Left hindlimb (tissue), 1 donor: ENCODE measurements around the gene L1CAM.

Experiments
- DNase-seq: peaks from one replicate; pipeline ENCODE4 v3.0.0-alpha.2; 2018

Gene L1CAM

DNA sequence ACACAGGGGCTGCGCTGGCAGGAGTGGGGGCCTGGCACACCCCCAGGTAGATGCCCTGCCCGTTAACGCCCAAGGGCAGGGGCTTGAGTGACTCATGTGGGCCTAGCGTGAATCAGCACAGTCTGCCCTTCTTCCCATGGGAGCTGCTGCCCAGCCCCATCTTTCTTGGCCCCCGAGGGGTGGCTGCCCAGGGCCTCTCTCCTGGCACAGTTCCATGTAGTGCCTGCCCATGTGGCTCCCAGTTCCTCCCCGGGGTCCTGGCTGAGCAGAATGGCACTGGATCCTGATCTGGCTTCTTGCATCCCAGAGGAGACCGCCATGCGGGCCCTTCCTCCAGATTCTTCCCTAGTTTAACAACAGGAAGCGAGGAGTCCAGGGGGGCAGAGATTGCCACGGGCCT is 16.4 kb upstream of the L1CAM start:
- no peak for DNase-seq

DNA sequence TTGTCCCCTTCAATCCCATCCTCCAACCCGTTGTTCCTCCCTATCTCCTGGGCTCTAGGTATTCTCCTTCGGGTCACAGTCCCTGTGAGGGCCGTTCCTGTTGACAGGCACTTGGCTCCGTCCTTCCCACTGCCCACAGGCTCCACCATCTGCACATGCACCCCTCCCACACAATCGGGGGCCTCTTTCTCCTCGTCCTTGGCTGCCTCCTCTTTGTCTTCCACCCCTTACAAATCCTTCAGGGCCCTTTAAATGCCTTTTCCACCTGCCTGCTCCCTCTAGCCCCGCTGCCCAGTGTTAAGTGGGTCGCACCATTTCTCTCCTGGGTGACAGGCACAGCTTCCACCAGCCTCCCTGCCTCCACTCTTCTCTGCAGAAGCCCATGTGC is 15.8 kb upstream of the L1CAM start:
- no peak for DNase-seq

DNA sequence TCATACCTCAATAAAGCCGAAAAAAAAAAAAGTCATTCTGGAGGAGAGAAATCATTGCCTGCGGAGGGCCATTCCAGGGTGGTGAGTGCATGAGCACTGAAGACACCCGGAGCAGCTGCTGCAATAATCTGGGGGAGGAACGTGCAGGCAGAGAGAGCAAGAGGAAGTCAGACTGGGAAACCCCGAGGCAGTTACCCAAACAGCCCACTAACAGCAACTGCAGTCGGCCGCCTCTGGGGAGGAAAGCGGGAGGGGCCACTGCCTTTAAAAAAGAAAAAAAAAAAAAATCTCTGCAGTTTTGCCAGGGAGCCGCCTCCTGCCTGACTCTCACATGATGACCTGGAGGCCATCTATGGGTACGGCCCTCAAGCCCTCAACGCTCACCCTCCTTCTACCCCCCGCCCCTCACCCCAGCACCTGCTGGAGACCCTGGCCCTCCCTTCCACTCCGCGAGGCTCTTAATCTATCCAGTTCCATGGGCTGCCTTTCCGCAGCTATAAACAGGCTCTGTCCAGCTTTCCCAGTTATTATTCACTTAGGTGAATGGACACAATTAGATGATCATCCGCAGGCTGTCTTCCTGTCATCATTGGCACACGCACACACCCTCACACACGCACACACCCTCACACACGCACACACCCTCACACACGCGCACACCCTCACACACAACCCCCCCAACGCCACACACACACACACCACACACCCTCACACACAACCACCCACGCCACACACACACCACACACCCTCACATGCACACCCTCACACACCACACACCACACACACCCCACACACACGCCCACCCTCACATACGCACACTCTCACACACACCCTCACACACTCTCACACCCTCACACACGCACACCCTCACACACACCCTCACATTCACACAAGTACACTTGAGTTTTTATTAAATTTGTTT is 15.1 kb upstream of the L1CAM start:
- DNase-seq, result peak; percentile 64

DNA sequence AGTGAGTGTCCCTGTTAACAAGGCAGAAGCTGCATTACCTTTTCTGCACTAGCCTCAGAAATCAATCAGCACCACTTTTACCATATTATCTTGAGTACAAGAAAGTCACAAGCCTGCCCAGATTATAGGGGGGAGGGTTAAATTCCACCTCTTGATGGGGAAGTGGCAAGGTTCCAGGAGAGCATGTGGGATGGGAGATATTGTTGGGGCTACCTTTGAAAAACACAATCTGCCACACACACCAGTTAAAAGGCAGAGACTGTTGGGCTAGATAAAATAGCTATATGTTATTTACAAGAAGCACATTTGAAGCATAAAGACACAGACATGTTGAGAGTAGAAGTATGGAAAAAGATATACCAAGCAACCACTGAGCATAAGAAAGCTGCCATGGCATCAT is 11.9 kb upstream of the L1CAM start:
- no peak for DNase-seq

DNA sequence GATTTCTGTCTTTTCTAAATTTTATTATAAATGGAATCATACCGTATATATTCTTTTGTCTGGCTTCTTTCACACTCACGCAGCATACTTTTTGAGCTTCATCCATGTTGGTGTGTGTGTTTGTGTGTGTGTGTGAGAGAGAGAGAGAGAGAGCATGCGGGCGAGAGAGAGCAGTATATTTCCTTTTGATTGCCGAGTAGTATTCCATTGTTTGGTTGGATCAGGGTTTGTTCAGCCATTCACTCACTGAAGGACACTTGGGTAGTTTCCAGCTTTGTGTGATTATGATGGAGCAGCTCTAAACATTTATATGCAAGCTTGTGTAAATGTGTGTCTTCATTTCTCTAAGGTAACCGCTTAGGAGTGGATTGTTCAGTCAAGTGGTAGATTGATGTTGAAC is 3.1 kb upstream of the L1CAM start:
- DNase-seq, result no peak

DNA sequence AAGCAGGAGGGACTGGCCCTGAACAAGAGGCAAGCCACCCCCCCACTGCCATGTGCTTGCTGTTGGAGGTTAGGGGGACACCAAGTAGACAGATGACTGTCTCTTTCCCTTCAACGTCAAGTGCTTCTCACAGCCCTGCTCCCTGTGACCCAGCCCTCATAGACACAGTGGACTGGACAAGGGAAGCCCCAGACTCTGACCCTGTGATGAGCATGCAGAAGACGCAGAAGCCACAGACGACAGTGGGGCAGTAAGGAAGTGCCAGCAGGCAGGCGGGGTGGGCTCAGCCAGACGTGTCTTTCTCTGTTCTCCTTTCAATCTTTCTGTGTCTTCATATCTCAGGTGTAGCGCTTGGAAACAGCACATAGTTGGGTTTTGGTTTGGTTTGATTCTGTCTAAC is 2.4 kb upstream of the L1CAM start:
- DNase-seq, result no peak

DNA sequence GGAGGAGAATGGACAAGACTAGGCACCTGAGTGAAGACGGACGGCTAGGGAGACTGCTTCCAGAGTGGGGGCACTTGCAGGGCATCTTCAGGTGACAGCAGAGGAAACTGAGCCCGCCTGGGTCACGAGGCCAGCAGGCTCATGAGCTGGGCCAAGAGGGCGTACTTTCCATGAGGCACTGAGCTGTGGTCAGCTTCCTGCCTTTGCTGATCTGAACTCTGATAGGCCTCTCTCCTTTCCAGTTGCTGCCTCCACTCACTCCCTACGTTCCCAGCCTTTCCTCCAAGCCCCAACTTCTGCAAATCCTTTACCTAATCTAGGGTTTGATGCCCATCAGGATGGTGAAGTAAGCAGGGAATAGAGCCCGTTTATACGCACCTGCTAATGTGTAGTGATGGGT is 1.4 kb upstream of the L1CAM start:
- no peak for DNase-seq

DNA sequence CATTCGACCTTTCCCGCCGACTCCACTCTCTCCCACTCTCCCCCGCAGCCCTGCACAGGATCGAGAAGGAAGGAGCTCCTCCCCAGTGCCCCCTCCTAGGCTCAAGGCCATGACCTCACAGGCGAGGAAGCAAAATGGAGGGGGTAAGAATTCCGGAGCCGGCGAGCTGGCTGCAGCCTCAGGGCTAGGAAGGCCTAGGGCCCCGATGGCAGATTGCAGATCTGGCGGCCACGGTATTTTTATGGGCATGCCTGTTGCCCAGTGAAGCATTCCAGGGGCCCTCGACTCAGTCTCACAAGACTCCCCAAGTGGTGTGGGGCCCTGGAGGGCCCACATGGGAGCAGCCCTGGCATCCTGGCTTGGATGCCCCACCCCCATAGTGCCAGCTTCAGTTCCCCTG is 942 bp upstream of the L1CAM start:
- DNase-seq, result no peak

DNA sequence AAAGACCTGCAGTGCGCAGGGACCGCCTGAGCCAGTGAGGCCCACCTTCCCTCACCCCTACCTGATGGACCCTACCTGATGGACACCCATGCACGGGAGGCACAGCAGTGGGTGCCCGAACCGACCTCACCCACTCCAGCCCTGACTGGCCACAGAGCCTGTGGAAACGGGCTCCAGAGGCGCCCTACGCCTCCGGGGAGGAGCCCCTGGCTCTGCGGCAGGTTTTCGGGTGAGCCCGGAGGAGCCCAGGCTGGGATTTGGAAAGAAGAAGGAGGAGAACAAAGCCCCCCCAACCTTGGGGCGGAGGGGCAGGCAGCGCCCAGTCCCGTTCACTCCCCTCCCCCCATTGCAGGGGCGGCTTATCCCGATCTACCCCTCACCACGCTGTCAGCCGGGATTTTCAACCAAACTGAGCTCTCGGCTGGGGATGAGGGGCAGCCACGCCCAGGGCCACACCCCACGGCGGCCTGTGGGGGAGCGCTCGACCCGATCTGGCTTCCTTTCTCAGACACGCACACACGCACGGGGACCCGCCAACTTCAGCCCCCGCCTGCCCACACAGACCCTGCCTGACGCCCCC is 675 bp downstream of the L1CAM start:
- no peak for DNase-seq

DNA sequence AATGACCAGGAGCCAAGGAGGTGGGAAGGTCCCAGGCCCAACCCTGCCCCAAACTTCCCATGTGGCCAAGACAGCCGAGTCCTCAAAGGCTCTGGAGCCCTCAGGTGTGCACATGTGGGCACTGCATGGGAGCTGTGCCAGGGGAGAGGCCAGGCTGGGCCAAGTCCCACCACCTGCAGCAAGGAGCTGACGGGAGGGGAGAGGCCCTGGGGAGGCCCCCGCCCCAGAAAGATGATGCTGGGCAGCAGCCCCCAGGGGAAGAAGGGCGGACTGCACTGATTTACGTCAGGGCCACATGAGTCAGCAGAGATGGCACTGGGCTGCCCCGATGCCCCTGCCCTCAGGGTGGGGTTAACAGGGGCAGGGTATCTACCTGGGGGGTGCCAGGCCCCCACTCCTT is 1.4 kb downstream of the L1CAM start:
- no peak for DNase-seq

DNA sequence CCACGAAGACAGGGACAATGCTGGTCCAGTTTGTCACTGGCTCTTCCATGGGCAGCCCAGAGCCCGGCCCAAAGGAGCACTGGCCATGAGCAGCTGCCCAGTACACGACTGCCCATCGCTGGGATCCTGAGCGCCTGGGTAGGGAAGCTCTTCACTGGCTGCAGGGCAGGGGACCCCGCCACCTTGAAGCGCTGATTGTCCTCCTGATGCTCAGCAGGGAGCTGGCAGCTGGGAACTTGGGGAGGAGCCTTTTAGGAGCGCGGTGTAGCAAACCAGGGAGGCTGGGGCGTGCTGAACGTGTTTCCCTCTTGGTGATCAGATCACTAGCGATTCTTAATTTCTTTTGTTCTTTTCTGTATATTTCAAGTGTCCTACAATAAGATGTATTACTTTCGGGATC is 1.8 kb downstream of the L1CAM start:
- DNase-seq, result no peak

DNA sequence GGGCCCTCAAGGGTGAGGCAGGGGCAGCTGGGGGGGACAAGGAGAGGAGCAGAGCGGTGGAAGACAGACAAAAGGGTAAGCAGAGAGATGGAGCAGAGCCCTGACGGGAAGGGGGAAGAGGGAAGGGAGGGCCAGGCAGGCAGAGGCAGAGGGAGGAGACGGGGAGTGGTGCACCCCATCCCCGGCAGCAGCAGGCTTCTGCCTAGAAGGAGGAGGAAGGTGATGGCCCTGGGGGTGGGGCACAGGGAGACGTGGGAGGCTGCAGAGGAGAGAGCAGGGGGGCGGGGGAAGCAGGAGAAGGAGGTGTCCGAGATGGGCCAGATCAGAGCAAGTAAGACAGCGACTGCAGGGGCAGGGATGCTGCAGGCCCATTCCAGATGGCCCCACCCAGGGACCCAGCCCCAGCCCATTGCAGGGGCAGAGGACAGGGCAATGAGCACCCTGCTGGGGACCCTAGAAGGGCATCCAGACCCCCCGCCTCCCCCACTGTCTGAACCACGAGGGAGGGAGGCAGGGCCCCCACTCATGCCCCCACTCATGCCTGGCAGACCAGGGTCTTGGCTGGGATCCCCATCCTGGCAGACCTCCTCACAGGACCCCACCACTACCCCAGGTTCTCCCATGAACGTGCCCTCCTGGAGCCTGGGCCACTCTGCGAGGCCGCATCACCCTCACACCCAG is 2.7 kb downstream of the L1CAM start:
- DNase-seq, result no peak

DNA sequence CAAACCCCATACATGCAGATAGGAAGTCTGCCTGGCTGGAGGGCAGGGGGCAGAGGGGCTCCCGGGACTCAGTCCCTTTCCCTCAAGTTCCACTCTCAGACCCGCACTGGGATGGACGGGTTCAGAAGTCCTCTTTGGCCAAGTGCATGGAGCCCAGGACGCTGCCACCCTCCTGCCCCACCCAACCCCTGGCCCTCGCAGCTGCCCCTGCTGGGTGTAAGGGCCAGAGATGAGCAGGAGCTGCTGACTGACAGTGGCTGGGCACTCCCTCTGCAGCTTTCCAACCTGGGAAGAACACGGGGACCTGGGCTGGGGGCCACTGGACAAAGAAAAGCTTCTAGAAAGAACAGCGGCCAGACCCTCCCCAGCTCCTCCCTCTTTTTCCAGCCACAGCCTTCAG is 3.4 kb downstream of the L1CAM start:
- no peak for DNase-seq

DNA sequence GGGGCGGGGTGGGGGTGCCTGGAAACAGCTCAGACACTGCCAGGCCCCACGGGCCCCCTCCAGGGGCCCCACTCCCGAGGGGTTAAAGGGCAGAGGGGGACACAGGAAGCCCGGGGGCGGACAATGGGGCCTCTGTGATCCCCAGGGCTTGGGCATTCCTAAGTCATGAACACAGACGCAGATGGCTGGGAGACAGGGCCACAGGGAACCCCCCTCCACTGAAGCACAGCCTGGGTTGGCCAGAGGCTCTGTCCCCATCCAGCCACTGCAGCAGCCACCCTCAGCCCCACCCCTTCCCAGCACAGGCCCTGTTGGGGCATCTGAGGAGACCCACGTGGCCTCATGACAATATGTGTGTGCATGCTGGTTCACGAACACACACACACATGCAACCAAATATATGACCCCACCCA is 3.9 kb downstream of the L1CAM start:
- DNase-seq, result no peak

DNA sequence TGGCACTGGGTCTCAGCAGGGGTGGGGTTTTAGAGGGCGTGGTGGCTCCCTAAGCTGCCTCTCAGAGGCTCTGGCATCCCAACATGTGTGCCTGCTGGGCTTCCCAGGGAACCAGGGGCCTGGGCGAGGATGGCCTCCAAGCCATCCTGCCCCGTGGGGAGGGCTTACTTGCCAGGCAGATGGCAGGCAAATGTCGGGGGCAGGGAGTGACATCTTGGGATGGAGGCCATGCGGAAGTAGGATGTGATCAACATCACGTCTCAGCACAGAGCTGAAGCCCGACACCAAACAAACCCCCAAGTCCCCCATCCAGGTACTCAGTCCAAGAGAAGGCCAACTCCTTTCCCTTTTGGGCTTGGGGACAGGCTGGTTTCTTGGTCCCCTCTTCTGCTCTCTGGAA is 4.7 kb downstream of the L1CAM start:
- DNase-seq, result no peak

DNA sequence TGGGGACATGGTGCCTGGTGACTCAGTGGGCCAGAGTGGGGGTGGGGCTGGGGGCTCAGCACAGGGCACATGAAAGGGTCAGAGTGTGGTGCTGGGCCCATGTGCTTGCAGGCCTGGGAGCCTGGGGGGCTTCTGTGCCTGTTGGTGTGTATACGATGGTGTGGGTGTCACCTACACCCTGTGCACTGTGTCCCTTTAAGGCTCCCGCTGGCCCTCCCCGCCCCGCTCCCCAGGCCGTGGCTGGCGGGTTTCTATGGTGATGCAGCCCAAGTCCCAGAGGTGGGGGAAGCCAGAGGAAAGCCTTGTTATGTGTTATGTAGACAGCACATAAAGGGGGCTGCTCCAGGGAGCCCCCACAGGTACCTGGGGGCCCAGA is 5.5 kb downstream of the L1CAM start:
- DNase-seq, result no peak

DNA sequence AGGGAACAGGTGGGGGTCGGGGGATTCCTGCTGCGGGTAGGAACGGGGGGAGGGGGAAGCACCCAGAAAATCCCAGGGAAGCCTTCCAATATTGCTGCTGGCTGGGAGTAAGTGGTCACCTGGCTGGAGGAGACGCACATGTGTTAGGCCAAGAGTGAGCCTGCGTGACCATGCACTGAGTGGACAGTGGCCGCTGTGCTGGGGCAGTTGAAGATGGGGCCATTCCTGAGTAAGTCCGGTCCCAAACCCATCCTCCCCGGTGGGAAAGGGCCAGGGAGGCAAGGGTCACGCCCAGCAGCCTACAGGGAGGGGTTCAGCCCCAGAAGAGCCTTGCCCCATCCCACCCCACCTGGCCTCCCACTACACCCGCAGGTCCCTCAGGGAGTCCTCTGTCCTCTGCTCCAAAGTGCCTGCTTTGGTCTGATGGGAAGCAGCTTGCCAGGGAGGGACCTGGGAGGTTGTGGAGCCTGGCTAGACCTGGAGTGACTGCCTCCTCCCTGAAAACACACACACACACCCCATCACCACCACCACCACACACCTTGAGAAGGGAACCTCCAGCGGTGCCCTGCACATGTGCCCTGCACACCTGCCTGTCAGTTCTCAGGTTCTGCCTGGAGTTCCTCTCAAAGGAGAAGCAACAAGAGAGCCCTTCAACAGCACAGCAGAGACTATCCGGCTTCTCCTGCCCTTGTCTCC is 6.1 kb downstream of the L1CAM start:
- no peak for DNase-seq

DNA sequence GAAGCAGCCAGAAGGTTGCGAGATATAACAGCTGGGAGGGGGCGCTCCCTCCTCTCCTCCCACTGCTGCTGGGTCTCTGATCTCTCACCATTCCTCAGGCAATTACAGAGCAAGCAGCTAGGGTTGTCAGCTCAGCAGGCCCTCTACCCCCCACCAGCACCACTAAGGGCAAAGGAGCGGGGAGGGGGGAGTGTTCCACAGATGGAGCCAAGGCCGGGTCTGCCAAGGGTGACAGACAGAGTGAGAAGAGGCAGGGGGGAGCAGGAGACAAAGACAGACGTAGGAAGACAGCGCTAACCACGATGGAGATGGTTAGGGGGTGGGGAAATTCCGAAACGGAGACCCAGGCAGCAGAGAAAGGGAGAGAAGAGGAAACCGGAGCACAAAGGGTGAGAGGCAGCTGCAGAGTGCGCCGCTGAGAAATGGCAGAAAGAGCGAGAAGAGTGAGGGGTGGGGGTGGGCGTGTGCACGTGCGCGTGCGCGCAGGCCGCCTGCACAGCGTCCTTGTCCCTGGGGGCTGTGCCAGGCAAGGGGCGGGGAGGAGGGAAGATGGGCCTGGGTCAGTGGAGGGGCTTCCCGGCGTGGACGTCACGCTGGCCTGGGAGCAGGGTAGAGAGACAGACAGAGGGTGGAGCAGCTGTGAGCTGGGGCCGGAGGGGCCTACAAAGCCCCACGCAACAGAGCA is 6.9 kb downstream of the L1CAM start:
- no peak for DNase-seq

DNA sequence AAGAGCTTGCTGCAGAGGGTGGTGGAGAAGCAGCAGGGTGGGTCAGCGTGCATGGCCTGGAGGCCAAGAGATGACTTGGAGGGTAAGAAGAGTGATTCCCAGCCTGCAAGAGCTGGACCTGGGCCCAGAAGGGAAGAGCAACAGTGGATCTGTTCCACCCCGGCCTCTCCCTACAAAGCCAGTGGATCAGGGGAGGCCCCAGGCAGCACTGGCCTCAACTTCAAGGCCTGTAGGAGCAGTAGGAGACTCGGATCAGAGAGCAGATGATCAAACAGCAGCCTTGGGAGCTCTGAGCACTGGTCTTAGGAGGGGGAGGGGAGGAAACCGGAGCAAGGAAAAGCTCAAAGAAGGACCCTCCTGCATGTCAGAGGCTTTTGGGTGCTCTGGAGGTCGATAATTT is 7.6 kb downstream of the L1CAM start:
- no peak for DNase-seq

DNA sequence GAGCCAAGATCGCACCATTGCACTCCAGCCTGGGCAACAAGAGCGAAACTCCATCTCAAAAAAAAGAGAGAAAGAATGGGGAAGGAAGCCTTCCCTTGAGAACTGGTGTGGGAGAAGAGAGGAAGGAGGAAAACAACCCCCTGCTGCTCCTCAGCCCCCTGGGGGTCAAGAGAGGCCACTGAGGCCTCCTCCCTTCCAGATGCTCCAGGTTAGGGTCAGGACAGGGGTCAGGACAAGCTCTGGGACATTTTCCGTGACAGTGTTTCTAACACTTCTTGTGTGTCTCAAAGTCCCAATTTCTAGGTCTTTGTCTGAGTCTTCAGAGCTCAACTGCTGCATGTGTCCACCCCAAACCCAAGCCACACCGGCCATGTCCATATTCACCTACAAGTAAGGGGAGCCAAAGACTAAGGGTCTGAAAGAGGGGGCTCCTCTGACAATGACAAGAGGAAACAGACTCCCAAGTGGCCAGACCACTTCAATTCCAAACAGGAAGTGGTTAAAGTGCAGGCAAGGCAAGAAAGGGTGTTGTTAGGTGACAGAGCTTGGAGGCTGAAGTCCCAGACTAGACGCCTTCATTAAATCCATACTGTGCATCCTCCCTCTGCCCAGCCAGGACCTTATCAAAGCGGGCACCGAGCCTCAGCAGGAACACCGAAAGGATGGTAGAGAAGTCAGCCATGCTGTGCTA is 8.3 kb downstream of the L1CAM start:
- no peak for DNase-seq

DNA sequence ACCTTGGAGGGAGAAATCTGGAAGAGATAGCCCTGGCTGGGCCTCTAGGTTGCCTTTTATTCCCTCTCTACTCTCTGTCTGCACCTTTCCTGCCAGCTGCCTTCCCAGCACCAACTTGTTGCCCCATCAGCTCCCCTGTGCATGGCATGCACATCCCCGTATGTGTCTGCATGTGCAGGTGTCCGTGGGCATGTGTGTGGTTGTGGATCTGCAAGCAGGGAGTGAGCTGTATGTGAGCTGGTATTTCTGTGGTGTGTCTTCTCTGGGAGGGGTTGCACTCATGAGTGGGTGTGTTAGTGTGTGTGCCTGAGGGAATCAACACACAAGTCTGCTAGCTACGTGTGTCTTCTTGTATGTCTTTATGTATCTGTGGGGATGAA is 9.9 kb downstream of the L1CAM start:
- no peak for DNase-seq

DNA sequence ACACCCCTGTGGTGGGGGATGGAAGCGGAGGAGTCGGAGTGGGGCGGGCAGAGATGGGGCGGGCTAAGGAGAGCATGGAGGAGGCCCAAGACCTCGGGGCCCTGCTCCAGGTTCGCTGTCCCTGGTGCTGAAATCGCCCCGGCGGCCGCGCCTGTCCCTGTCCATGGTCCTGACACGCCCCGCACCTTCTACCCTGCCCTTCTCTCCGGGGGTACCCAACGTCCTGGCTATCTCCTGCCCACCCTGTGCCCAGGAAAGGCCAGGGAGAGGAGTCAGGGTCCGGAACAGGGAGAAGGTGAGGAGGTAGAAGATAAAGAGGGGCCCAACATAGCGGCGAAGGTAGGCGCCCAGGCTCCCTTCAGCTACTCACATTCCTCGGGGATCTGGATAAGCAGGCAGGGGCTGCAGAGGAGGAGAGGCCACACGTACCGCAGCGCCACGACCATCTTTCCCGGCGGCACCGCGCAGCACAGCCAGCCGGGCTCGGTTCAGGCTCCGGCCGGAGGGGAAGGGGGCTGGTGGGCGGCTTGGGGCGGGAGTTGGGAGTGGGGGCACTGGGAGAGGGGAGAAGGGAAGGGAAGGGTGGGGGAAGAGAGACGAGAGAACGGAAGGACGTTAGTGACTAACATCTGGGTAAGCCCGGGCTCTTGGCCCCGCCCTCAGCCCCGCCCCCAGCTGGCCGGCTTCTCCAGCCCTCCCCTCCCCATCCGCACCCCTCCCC is 10.4 kb downstream of the L1CAM start:
- peak; percentile 61 for DNase-seq
